Endothelial cell of umbilical vein (primary cell): ENCODE data around the gene MAGI3. TPM values are rescaled to one million over a fixed set of nuclear protein-coding genes. Genes with fewer than 3 reads are reported as not detected.

Experiments used
- BruUV-seq: library from RNA; stranded (reverse); fragments of 400-500 nt; replicated peaks from 2 replicates; lab custom pipeline; 2021; lab: Mats Ljungman, UMichigan
- CTCF ChIA-PET: fragments of 300-600, 350-600 bp; sonication (Branson Sonifier 250); formaldehyde crosslinking; loops from one replicate; lab custom pipeline; 2021; ENCODE audit warnings: antibody characterized with exemption, inconsistent platforms; lab: Charles Lee
- POLR2A ChIA-PET: fragments of 300-600, 350-600 bp; sonication (Branson Sonifier 250); formaldehyde crosslinking; loops from one replicate; lab custom pipeline; 2021; ENCODE audit warnings: antibody characterized with exemption, inconsistent platforms; lab: Charles Lee
- DNase-seq: peaks from one replicate; pipeline ENCODE4 v3.0.0-alpha.2; 2011; ENCODE audit warnings: low read depth, low spot score
- FAIRE-seq: peaks from 2 replicates; lab custom pipeline; 2011; peaks lifted over from hg19 to GRCh38; lab: Jason Lieb, UNC
- H2AFZ ChIP-seq: 2 replicates; pipeline ENCODE4 v1.6.0; 2012; ENCODE audit warnings: low read depth, low read length, control low read depth, inconsistent platforms
- H3K27ac ChIP-seq: 2 replicates; pipeline ENCODE4 v1.5.1; 2011; ENCODE audit warnings: low read depth, mild to moderate bottlenecking, control low read depth, low read length, moderate library complexity; ENCODE audit not compliant: insufficient read depth
- H3K27me3 ChIP-seq, 2 experiments: 2 replicates each; pipeline versions ENCODE4 v1.6.0 to v1.6.1; 2011; ENCODE audit warnings: low read length in 2 of 2, mixed read lengths in 1 of 2; ENCODE audit not compliant: control insufficient read depth in 2 of 2, insufficient read depth in 2 of 2
- H3K36me3 ChIP-seq, 2 experiments: 2 replicates in 1 of 2; 3 replicates in 1 of 2; pipeline ENCODE4 v1.5.1; 2011; ENCODE audit warnings: low read length in 2 of 2, mild to moderate bottlenecking in 1 of 2, moderate library complexity in 1 of 2; ENCODE audit not compliant: control insufficient read depth in 2 of 2, insufficient read depth in 2 of 2; ENCODE audit errors: extremely low read depth in 1 of 2
- H3K4me1 ChIP-seq: 3 replicates; pipeline ENCODE4 v1.5.1; 2011; ENCODE audit warnings: mild to moderate bottlenecking, low read length; ENCODE audit not compliant: control insufficient read depth, insufficient read depth; ENCODE audit errors: extremely low read depth
- H3K4me2 ChIP-seq: 2 replicates; pipeline ENCODE4 v1.6.1; 2011; ENCODE audit warnings: low read length, control low read depth, mixed read lengths; ENCODE audit not compliant: insufficient read depth
- H3K4me3 ChIP-seq, 3 experiments: fragments of 200-600 bp in 1 of 3; sonication (generic), shearing (Covaris generic) in 1 of 3; replicated peaks in 1 of 3; 2 replicates each; pipeline ENCODE4 v1.5.1; 2011 to 2016; ENCODE audit warnings: control low read depth in 3 of 3, low read length in 3 of 3, mild to moderate bottlenecking in 2 of 3, inconsistent platforms in 1 of 3, low read depth in 1 of 3, moderate library complexity in 1 of 3; ENCODE audit not compliant: insufficient read depth in 1 of 3
- H3K79me2 ChIP-seq: 2 replicates; pipeline ENCODE4 v1.6.0; 2012; ENCODE audit warnings: low read length, inconsistent platforms; ENCODE audit not compliant: control insufficient read depth, insufficient read depth
- H3K9ac ChIP-seq: replicated peaks from 2 replicates; pipeline ENCODE3; 2011; ENCODE audit warnings: low read length, control low read depth; ENCODE audit not compliant: insufficient read depth; ENCODE audit errors: extremely low read depth
- H3K9me1 ChIP-seq: replicated peaks from 3 replicates; pipeline ENCODE4 v1.6.0; 2011; ENCODE audit warnings: mild to moderate bottlenecking, low read length; ENCODE audit not compliant: control insufficient read depth, insufficient read depth; ENCODE audit errors: extremely low read depth
- H3K9me3 ChIP-seq: replicated peaks from 2 replicates; pipeline ENCODE4 v1.5.1; 2012; ENCODE audit warnings: low read length, inconsistent platforms; ENCODE audit not compliant: control insufficient read depth, insufficient read depth
- H4K20me1 ChIP-seq: replicated peaks from 2 replicates; pipeline ENCODE3; 2011; ENCODE audit warnings: mild to moderate bottlenecking, low read length; ENCODE audit not compliant: control insufficient read depth, insufficient read depth; ENCODE audit errors: extremely low read depth
- CTCF ChIP-seq, 2 donors: IDR thresholded peaks; 1 replicate in 1 of 2; 2 replicates in 1 of 2; pipeline ENCODE4 v1.5.1; 2011; ENCODE audit warnings: low read length in 2 of 2, mild to moderate bottlenecking in 2 of 2, moderate library complexity in 2 of 2, control low read depth in 1 of 2, inconsistent platforms in 1 of 2, low read depth in 1 of 2; ENCODE audit not compliant: insufficient read depth in 1 of 2; ENCODE audit errors: extremely low read depth in 1 of 2
- EZH2 ChIP-seq: IDR thresholded peaks from 2 replicates; pipeline ENCODE4 v1.6.1; 2012; ENCODE audit warnings: borderline replicate concordance, low read depth, mild to moderate bottlenecking, moderate library complexity, low read length, inconsistent platforms; ENCODE audit not compliant: severe bottlenecking
- FOS ChIP-seq: IDR thresholded peaks from 2 replicates; pipeline ENCODE4 v1.6.1; 2011; ENCODE audit warnings: mild to moderate bottlenecking, low read length, moderate library complexity, borderline replicate concordance; ENCODE audit not compliant: insufficient read depth
- GATA2 ChIP-seq: IDR thresholded peaks from 2 replicates; pipeline ENCODE4 v1.7.0; 2011; ENCODE audit warnings: low read depth, mild to moderate bottlenecking, moderate library complexity, mixed read lengths, low read length; ENCODE audit not compliant: insufficient read length, insufficient read depth
- JUN ChIP-seq: IDR thresholded peaks from 2 replicates; pipeline ENCODE4 v1.6.1; 2011; ENCODE audit warnings: borderline replicate concordance, low read depth; ENCODE audit not compliant: insufficient read length, insufficient read depth
- MAX ChIP-seq: IDR thresholded peaks from 2 replicates; pipeline ENCODE4 v1.6.1; 2011; ENCODE audit not compliant: insufficient read depth, insufficient read length
- MYC ChIP-seq: IDR thresholded peaks from one replicate; pipeline ENCODE4 v1.6.1; 2011; ENCODE audit warnings: mild to moderate bottlenecking, low read depth, low read length
- POLR2A ChIP-seq: IDR thresholded peaks from 2 replicates; pipeline ENCODE4 v1.6.1; 2012; ENCODE audit warnings: low read depth, mild to moderate bottlenecking, control low read depth, low read length
- POLR2AphosphoS5 ChIP-seq: IDR thresholded peaks from 2 replicates; pipeline ENCODE4 v1.6.1; 2012; ENCODE audit warnings: low read depth, mild to moderate bottlenecking, control low read depth, low read length, moderate library complexity; ENCODE audit not compliant: insufficient read depth
- dilution Hi-C: fragments of 300-500 bp; cut with MboI; formaldehyde crosslinking; loops from one replicate; pipeline ENCODE4 v1.15.0; 2019; ENCODE audit warnings: low sequenced_read_pairs; ENCODE audit not compliant: extremely low pct_ligation_motif_present
- intact Hi-C: fragments of 100-400 bp; cut with micrococcal nuclease; formaldehyde crosslinking; loops from one replicate; pipeline ENCODE4 v1.10.0; 2022
- polyA plus RNA-seq, 4 experiments: library from polyadenylated mRNA; depleted of rRNA in 3 of 4; stranded (reverse) in 3 of 4; unstranded in 1 of 4; fragments of >200 nt; gene quantifications; 2 replicates each; pipeline versions ENCODE4 v1.2.1 to v1.2.3, GENCODE V29; 2011 to 2012; ENCODE audit warnings: missing spikeins in 1 of 4
- total RNA-seq: library from RNA; stranded (reverse); gene quantifications from 2 replicates; pipeline ENCODE4 v1.2.3, GENCODE V29; 2021

MAGI3 gene
- total and polyA plus RNA-seq, 2 donors (not counting 3 experiments of a cell fraction or from before 2014, with no cell fraction given), result 2.8 to 16.1 TPM

- Histone ChIP-seq H3K27ac (no peak overlapping the region), H2AFZ (no peak overlapping the region), H3K9ac (no peak overlapping the region), H4K20me1 (no peaks in the 10 kb centered on the region), H3K27me3 (no peaks in the 10 kb centered on the region), H3K4me1 (peaks cover 14% of the 10 kb centered on the region), H3K4me3 (no peak overlapping the region), H3K36me3 (no peaks in the 10 kb centered on the region), H3K79me2 (peaks cover 12% of the 10 kb centered on the region), H3K9me3 (no peaks in the 10 kb centered on the region), H3K4me2 (no peak overlapping the region), H3K9me1 (no peaks in the 10 kb centered on the region)
- FAIRE-seq (no peak), DNase-seq (no peak)
- TF ChIP-seq JUN (no peak), MAX (no peak), POLR2A (no peak), EZH2 (no peak), FOS (no peak), CTCF (IDR thresholded peaks at IDR 0.05; ENCODE audit: extremely low read depth in 1 of 2, insufficient read depth in 1 of 2, low read depth in 1 of 2, low read length in 2 of 2) (no peak), GATA2 (no peak), MYC (no peak), POLR2AphosphoS5 (no peak)
- dilution Hi-C loops (no loop called here), intact Hi-C loops (no loop called here)
- no TSS peak for BruUV-seq
- ChIA-PET POLR2A (no interaction called here), CTCF (interaction anchor here (1.6 to 3.2 kb wide), 3 partner anchors 11 to 65 kb away, joined by 5 to 22 read pairs (median 6); no protein-coding TSS in a partner anchor)
These were observed 2.2 kb upstream of the MAGI3 start for GRCh38 chr1:113388017-113388620.
